IPS-15b (cell line): ENCODE measurements around the gene PRKCA.

ENCODE experiments used
- H3K27me3 ChIP-seq: one replicate; pipeline ENCODE4 v1.6.1; 2013; ENCODE audit warnings: low read length; ENCODE audit not compliant: control insufficient read depth, insufficient read depth
- H3K36me3 ChIP-seq: one replicate; pipeline ENCODE4 v1.6.1; 2013; ENCODE audit warnings: low read length; ENCODE audit not compliant: control insufficient read depth, insufficient read depth
- H3K4me1 ChIP-seq: one replicate; pipeline ENCODE4 v1.6.1; 2013; ENCODE audit warnings: mild to moderate bottlenecking, low read length; ENCODE audit not compliant: control insufficient read depth, insufficient read depth
- H3K4me3 ChIP-seq: one replicate; pipeline ENCODE4 v1.5.1; 2013; ENCODE audit warnings: low read depth, low read length
- H3K9ac ChIP-seq: one replicate; pipeline ENCODE4 v1.6.1; 2013; ENCODE audit warnings: low read depth, mild to moderate bottlenecking, low read length
- H3K9me3 ChIP-seq: one replicate; pipeline ENCODE4 v1.6.1; 2013; ENCODE audit warnings: mild to moderate bottlenecking, low read length; ENCODE audit not compliant: control insufficient read depth, insufficient read depth

Gene PRKCA

DNA sequence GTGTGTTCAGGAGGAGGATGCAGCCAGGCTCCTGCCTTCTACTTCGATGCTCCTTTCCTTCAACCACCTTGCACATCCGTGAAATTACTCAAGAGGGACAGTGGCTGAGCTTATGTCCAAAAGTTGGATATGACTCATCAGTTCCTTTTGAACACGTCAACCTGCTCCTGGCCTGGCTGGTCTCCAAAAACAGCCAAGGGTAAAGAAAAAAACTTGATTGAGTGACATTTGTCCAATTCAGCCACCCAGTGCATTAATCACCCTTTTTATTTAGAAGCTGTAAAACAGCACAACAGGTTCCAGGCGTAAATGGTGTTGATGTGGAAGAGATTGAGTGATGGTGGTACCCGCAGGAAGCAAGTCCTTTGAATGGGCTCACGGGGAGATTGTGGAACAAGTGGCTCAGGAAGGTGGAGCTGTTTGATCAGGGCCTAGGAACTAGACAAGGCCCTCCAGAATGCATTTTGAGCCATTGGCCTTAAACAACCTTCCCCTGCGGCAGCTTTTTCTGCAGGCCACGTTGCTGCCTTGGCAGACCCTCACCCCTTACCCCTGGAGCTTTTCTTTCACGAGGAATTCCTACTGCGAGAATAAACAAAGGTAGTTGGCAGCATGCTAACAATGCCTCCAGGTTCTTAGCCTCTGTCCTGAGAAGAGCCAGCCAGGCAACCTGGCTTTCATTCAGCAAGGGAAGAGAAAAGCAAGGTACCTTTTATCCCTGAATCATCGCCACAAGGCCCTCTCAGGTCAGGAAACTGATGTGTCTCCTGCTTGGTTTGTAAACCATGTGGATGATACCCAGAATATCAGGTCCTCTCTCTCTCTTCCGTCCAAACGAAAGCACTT, 359.2 kb downstream of the PRKCA start:
- Histone ChIP-seq H3K9ac (no peak overlapping the region), H3K4me3 (no peak overlapping the region), H3K36me3 (no peaks in the 10 kb centered on the region), H3K9me3 (no peaks in the 10 kb centered on the region), H3K27me3 (no peaks in the 10 kb centered on the region), H3K4me1 (no peaks in the 10 kb centered on the region)

- Histone ChIP-seq H3K9ac (no peak overlapping the region), H3K9me3 (no peaks in the 10 kb centered on the region), H3K4me1 (no peaks in the 10 kb centered on the region), H3K27me3 (no peaks in the 10 kb centered on the region), H3K4me3 (no peak overlapping the region), H3K36me3 (no peaks in the 10 kb centered on the region)
Measured at GRCh38 chr17:66662496-66662895, 360.1 kb downstream of the PRKCA start.

GRCh38 chr17:66663041-66663606, 360.7 kb downstream of the PRKCA start:
- H3K9ac ChIP-seq: no peak overlapping the region
- H3K9me3 ChIP-seq: no peaks in the 10 kb centered on the region
- H3K36me3 ChIP-seq: no peaks in the 10 kb centered on the region
- H3K4me3 ChIP-seq: no peak overlapping the region
- no peaks in the 10 kb centered on the region for H3K4me1 ChIP-seq
- no peaks in the 10 kb centered on the region for H3K27me3 ChIP-seq

GRCh38 chr17:66664336-66664735, 361.9 kb downstream of the PRKCA start:
- Histone ChIP-seq H3K9ac (no peak overlapping the region), H3K36me3 (no peaks in the 10 kb centered on the region), H3K9me3 (no peaks in the 10 kb centered on the region), H3K4me3 (no peak overlapping the region), H3K4me1 (no peaks in the 10 kb centered on the region), H3K27me3 (no peaks in the 10 kb centered on the region)

DNA sequence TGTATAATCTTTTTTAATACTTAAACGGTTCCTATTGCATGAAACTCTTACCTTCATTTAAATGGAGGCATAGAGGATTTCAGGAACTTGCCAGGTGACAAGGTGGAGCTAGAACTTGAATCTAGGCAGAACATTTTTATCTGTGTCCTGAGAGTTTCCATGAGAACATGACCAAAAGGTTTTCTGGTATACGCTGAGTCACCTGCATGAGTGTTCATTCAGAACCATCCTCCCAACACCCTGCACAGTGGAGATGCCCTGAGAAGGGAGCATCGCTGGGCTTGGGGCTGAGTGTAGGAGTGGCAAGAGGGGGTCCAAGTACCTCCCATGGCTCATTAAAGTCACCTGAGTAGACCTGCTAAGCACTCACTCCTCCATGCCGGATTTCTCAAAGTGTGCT, 362.8 kb downstream of the PRKCA start:
- H3K4me1 ChIP-seq: no peaks in the 10 kb centered on the region
- no peak overlapping the region for H3K9ac ChIP-seq
- no peaks in the 10 kb centered on the region for H3K36me3 ChIP-seq
- no peak overlapping the region for H3K4me3 ChIP-seq
- no peaks in the 10 kb centered on the region for H3K27me3 ChIP-seq
- H3K9me3 ChIP-seq: no peaks in the 10 kb centered on the region

GRCh38 chr17:66667090-66667489, 364.7 kb downstream of the PRKCA start:
- Histone ChIP-seq H3K4me1 (no peaks in the 10 kb centered on the region), H3K36me3 (no peaks in the 10 kb centered on the region), H3K4me3 (no peak overlapping the region), H3K27me3 (no peaks in the 10 kb centered on the region), H3K9ac (no peak overlapping the region), H3K9me3 (no peaks in the 10 kb centered on the region)

GRCh38 chr17:66667491-66668030, 365.1 kb downstream of the PRKCA start:
- Histone ChIP-seq H3K36me3 (no peaks in the 10 kb centered on the region), H3K4me1 (no peaks in the 10 kb centered on the region), H3K9ac (no peak overlapping the region), H3K9me3 (no peaks in the 10 kb centered on the region), H3K4me3 (no peak overlapping the region), H3K27me3 (no peaks in the 10 kb centered on the region)

- Histone ChIP-seq H3K4me3 (no peak overlapping the region), H3K9ac (no peak overlapping the region), H3K9me3 (no peaks in the 10 kb centered on the region), H3K4me1 (no peaks in the 10 kb centered on the region), H3K27me3 (no peaks in the 10 kb centered on the region), H3K36me3 (no peaks in the 10 kb centered on the region)
Measured at GRCh38 chr17:66670206-66670605, 367.8 kb downstream of the PRKCA start.

GRCh38 chr17:66671156-66671555, 368.7 kb downstream of the PRKCA start:
- Histone ChIP-seq H3K9me3 (no peaks in the 10 kb centered on the region), H3K4me1 (no peaks in the 10 kb centered on the region), H3K9ac (no peak overlapping the region), H3K27me3 (no peaks in the 10 kb centered on the region), H3K4me3 (no peak overlapping the region), H3K36me3 (no peaks in the 10 kb centered on the region)

DNA sequence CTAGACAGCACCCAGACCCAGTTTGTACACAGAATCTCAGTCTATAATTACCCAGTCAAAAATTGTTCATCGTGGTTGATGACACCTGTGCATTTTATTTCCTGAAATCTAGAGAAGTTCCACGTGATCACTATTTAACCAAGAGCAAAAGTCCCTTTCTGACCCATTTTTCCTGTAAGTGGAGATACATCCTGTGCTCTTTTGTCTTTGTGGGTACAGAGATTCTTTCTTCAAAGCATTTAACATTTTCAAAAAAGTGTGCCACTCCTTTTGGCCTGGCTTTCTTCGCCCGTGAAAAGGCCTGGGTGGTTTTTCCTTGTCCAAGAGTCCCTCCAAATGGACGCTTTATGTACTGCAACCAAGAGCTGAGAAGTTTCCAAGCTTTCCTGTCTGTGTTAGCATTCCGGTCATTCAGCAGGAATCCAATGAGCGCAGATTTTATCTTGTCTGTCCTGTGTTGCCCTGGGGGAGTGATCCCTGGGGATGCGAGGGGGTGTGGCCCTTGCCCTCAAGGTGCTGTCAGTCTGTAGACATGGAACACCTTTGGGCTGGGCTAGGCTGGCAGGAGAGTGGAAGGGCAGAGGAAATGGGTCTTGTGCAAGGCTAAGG, 371.4 kb downstream of the PRKCA start:
- Histone ChIP-seq H3K36me3 (no peaks in the 10 kb centered on the region), H3K27me3 (no peaks in the 10 kb centered on the region), H3K4me3 (no peak overlapping the region), H3K9me3 (no peaks in the 10 kb centered on the region), H3K4me1 (peaks cover 2% of the 10 kb centered on the region), H3K9ac (no peak overlapping the region)

DNA sequence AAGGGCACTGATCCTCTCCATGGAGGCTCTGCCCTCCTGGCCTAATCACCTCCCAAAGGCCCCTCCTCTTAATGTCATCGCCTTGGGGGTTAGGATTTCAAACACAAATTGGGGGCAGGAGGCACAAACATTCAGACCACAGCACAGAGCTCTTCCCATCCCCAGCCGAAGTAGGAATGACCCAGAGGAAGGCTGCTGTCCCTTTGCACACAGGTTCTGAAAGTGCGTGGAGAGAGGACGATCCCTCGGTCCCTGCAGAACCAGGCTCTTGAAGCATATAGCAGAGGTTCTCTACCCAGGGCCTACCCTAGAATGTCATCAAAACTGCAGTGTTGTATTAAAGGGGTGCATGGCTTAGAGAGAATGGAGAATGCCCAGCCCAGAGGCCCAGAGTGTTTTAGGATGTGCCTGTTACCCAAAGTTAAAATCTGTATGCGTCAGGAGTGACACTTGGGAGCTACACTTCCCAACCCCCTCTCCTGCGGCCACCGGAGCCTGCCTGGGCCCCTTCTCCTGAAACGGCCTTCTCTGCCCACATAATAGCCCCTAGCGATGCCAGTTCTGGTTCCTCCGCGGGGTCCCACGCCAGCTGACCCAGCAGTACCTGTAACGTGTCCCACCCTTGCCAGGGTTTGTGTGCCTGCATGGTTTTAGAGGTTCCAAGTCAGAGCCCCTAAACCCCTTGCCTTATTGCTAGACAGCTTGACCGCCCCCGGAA, 373.0 kb downstream of the PRKCA start:
- Histone ChIP-seq H3K4me3 (no peak overlapping the region), H3K27me3 (no peaks in the 10 kb centered on the region), H3K9ac (no peak overlapping the region), H3K36me3 (no peaks in the 10 kb centered on the region), H3K4me1 (peaks cover 2% of the 10 kb centered on the region), H3K9me3 (no peaks in the 10 kb centered on the region)
